HepG2 (cell line): ENCODE measurements around the gene SMIM24. TPM values are rescaled to one million over a fixed set of nuclear protein-coding genes. Genes with fewer than 3 reads are reported as not detected.

Experiments
- CCDC6 ChIP-seq: sonication (generic); formaldehyde crosslinking; IDR thresholded peaks from 2 replicates; pipeline ENCODE4 v1.8.1; 2022; ENCODE audit warnings: mild to moderate bottlenecking, missing genetic modification reagents, moderate library complexity
- EEA1 ChIP-seq: sonication (generic); formaldehyde crosslinking; IDR thresholded peaks from 2 replicates; pipeline ENCODE4 v1.5.1; 2020; ENCODE audit warnings: mild to moderate bottlenecking, missing genetic modification reagents, borderline replicate concordance
- EED ChIP-seq: sonication (generic); formaldehyde crosslinking; IDR thresholded peaks from 2 replicates; pipeline ENCODE4 v1.5.0; 2020; ENCODE audit warnings: mild to moderate bottlenecking, missing genetic modification reagents
- ELF4 ChIP-seq: sonication (generic); formaldehyde crosslinking; IDR thresholded peaks from 2 replicates; pipeline ENCODE4 v1.5.0; 2020; ENCODE audit warnings: missing genetic modification reagents, mild to moderate bottlenecking, moderate library complexity, borderline replicate concordance
- GZF1 ChIP-seq: sonication (generic); formaldehyde crosslinking; IDR thresholded peaks from 2 replicates; pipeline ENCODE4 v1.5.1; 2020; ENCODE audit warnings: mild to moderate bottlenecking, missing genetic modification reagents
- HIVEP1 ChIP-seq: sonication (generic); formaldehyde crosslinking; IDR thresholded peaks from 2 replicates; pipeline ENCODE4 v1.4.0; 2020; ENCODE audit warnings: mild to moderate bottlenecking, missing genetic modification reagents
- JUN ChIP-seq: sonication (generic); formaldehyde crosslinking; IDR thresholded peaks from 2 replicates; pipeline ENCODE4 v1.4.0; 2020; ENCODE audit warnings: mild to moderate bottlenecking, missing genetic modification reagents
- KLF6 ChIP-seq: IDR thresholded peaks from 2 replicates; pipeline ENCODE4 v1.8.0; 2016; ENCODE audit warnings: missing biosample characterization, missing genetic modification reagents
- LCORL ChIP-seq, 2 experiments: fragments of 450-650 bp in 1 of 2; sonication (generic) in 1 of 2; formaldehyde crosslinking in 1 of 2; IDR thresholded peaks; 2 replicates each; pipeline versions ENCODE4 v1.5.0 to v1.6.1; 2017 to 2020; ENCODE audit warnings: antibody characterized with exemption in 1 of 2, missing genetic modification reagents in 1 of 2
- PAF1 ChIP-seq: IDR thresholded peaks from 2 replicates; pipeline ENCODE4 v1.6.1; 2016; ENCODE audit warnings: missing genetic modification reagents, missing compliant biosample characterization
- RXRB ChIP-seq: IDR thresholded peaks from 2 replicates; pipeline ENCODE4 v1.6.1; 2016; ENCODE audit warnings: borderline replicate concordance, missing genetic modification reagents, missing compliant biosample characterization
- TSC22D2 ChIP-seq: sonication (generic); formaldehyde crosslinking; IDR thresholded peaks from 2 replicates; pipeline ENCODE4 v1.5.1; 2020; ENCODE audit warnings: missing genetic modification reagents, mild to moderate bottlenecking, borderline replicate concordance
- ZNF468 ChIP-seq: sonication (generic); formaldehyde crosslinking; IDR thresholded peaks from 2 replicates; pipeline ENCODE4 v1.8.0; 2022; ENCODE audit warnings: mild to moderate bottlenecking, moderate library complexity, missing genetic modification reagents
- ZNF557 ChIP-seq: sonication (generic); formaldehyde crosslinking; IDR thresholded peaks from 2 replicates; pipeline ENCODE4 v1.4.0; 2020; ENCODE audit warnings: missing genetic modification reagents
- ZNF781 ChIP-seq: sonication (generic); formaldehyde crosslinking; IDR thresholded peaks from 2 replicates; pipeline ENCODE4 v1.5.1; 2020; ENCODE audit warnings: borderline replicate concordance, mild to moderate bottlenecking, missing genetic modification reagents; ENCODE audit errors: not compliant biosample characterization
- polyA plus RNA-seq, 8 experiments: library from polyadenylated mRNA; depleted of rRNA in 3 of 8; stranded (reverse) in 7 of 8; unstranded in 1 of 8; fragments of >200 nt; fragmentation: Illumina TruSeq in 4 of 8; extraction: Trizol in 4 of 8; gene quantifications; 2 replicates each; pipeline versions ENCODE4 v1.2.1 to v1.2.3, GENCODE V29; 2011 to 2016; ENCODE audit warnings: low read depth in 4 of 8, missing spikeins in 1 of 8, mixed read lengths in 1 of 8; ENCODE audit not compliant: insufficient read depth in 1 of 8
- total RNA-seq, 5 experiments: library from RNA; depleted of rRNA; stranded (reverse); fragments of >200 nt; fragmentation: Illumina TruSeq; extraction: Trizol; gene quantifications; 2 replicates each; pipeline ENCODE4 v1.2.3, GENCODE V29; 2016; ENCODE audit warnings: low read depth in 1 of 5
- TF ChIP-seq, protein P1 (sequence below): sonication (generic); formaldehyde crosslinking; IDR thresholded peaks from 2 replicates; pipeline ENCODE4 v1.4.0; 2020; ENCODE audit warnings: missing genetic modification reagents
- TF ChIP-seq, protein P2 (sequence below): sonication (generic); formaldehyde crosslinking; IDR thresholded peaks from 2 replicates; pipeline ENCODE4 v1.4.0; 2020; ENCODE audit warnings: missing genetic modification reagents
- TF ChIP-seq, protein P3 (sequence below): sonication (generic); formaldehyde crosslinking; IDR thresholded peaks from 2 replicates; pipeline ENCODE4 v1.5.1; 2020; ENCODE audit warnings: missing genetic modification reagents, mild to moderate bottlenecking, borderline replicate concordance

SMIM24 gene
- total and polyA plus RNA-seq, 2 of the 13 experiments (the other 11 are each of a cell fraction or from before 2014, with no cell fraction given), result 11.2 to 70.6 TPM

DNA sequence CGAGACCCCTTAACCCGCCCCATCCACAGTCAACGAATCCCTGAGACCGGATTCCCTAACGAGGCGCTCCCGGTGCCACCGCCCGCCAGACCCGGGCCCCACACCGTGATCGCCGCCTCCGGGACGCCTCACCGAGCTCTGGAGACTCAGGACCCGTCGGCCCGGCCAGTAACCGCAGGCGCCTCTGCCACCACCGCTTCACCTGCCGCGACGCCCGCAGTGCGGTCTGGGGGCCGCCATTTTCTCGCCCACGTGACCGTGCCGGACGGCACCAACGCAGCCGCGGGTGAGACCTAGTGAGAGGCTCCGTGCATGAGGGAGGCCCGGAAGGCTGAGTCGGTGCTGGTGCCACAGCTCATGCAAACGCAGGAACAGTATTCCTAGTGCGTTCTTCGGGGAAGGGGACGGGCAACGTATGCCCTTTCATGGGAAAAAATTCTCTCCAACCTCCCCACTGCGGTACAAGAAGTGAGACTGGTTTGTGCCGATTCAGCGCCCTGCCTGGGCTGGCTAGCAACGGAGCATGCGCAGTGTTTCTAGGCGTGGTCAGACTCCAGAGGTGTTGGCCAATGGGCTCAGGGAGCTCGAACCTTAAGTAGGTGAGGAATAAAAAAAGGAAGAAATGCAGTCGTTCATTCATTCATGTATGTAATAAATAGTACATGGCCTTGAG is 20.2 kb upstream of the SMIM24 start, which contains the start of gene DOHH (continued):
- TF ChIP-seq TSC22D2 (CRISPR knock-in tag) (peak; percentile 95), ELF4 (no peak), RXRB (CRISPR knock-in tag) (0 out of 2 replicates have a peak, but pooled peaks have one; percentile 45), LCORL (IDR thresholded peaks at IDR 0.05) (no peak), LCORL (CRISPR knock-in tag; IDR thresholded peaks at IDR 0.05) (peak; percentile 42; the same call in 1 of the 2 replicates), GZF1 (CRISPR knock-in tag) (no peak), ZNF468 (no peak), EED (CRISPR knock-in tag) (peak; percentile 98), ZNF781 (CRISPR knock-in tag) (peak; percentile 64), CCDC6 (peak; percentile 90; the same call in 1 of the 2 replicates), JUN (CRISPR knock-in tag) (no peak), EEA1 (peak; percentile 77; the same call in 1 of the 2 replicates), KLF6 (CRISPR knock-in tag) (peak; percentile 89), HIVEP1 (peak; percentile 84; the same call in 1 of the 2 replicates), ZNF557 (CRISPR knock-in tag) (no peak), PAF1 (CRISPR knock-in tag) (no peak)
- TF ChIP-seq, protein P1, sequence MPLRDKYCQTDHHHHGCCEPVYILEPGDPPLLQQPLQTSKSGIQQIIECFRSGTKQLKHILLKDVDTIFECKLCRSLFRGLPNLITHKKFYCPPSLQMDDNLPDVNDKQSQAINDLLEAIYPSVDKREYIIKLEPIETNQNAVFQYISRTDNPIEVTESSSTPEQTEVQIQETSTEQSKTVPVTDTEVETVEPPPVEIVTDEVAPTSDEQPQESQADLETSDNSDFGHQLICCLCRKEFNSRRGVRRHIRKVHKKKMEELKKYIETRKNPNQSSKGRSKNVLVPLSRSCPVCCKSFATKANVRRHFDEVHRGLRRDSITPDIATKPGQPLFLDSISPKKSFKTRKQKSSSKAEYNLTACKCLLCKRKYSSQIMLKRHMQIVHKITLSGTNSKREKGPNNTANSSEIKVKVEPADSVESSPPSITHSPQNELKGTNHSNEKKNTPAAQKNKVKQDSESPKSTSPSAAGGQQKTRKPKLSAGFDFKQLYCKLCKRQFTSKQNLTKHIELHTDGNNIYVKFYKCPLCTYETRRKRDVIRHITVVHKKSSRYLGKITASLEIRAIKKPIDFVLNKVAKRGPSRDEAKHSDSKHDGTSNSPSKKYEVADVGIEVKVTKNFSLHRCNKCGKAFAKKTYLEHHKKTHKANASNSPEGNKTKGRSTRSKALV (CRISPR knock-in tag), result no peak
- TF ChIP-seq, protein P2, sequence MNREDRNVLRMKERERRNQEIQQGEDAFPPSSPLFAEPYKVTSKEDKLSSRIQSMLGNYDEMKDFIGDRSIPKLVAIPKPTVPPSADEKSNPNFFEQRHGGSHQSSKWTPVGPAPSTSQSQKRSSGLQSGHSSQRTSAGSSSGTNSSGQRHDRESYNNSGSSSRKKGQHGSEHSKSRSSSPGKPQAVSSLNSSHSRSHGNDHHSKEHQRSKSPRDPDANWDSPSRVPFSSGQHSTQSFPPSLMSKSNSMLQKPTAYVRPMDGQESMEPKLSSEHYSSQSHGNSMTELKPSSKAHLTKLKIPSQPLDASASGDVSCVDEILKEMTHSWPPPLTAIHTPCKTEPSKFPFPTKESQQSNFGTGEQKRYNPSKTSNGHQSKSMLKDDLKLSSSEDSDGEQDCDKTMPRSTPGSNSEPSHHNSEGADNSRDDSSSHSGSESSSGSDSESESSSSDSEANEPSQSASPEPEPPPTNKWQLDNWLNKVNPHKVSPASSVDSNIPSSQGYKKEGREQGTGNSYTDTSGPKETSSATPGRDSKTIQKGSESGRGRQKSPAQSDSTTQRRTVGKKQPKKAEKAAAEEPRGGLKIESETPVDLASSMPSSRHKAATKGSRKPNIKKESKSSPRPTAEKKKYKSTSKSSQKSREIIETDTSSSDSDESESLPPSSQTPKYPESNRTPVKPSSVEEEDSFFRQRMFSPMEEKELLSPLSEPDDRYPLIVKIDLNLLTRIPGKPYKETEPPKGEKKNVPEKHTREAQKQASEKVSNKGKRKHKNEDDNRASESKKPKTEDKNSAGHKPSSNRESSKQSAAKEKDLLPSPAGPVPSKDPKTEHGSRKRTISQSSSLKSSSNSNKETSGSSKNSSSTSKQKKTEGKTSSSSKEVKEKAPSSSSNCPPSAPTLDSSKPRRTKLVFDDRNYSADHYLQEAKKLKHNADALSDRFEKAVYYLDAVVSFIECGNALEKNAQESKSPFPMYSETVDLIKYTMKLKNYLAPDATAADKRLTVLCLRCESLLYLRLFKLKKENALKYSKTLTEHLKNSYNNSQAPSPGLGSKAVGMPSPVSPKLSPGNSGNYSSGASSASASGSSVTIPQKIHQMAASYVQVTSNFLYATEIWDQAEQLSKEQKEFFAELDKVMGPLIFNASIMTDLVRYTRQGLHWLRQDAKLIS, result no peak
- TF ChIP-seq, protein P3, sequence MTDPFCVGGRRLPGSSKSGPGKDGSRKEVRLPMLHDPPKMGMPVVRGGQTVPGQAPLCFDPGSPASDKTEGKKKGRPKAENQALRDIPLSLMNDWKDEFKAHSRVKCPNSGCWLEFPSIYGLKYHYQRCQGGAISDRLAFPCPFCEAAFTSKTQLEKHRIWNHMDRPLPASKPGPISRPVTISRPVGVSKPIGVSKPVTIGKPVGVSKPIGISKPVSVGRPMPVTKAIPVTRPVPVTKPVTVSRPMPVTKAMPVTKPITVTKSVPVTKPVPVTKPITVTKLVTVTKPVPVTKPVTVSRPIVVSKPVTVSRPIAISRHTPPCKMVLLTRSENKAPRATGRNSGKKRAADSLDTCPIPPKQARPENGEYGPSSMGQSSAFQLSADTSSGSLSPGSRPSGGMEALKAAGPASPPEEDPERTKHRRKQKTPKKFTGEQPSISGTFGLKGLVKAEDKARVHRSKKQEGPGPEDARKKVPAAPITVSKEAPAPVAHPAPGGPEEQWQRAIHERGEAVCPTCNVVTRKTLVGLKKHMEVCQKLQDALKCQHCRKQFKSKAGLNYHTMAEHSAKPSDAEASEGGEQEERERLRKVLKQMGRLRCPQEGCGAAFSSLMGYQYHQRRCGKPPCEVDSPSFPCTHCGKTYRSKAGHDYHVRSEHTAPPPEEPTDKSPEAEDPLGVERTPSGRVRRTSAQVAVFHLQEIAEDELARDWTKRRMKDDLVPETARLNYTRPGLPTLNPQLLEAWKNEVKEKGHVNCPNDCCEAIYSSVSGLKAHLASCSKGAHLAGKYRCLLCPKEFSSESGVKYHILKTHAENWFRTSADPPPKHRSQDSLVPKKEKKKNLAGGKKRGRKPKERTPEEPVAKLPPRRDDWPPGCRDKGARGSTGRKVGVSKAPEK (CRISPR knock-in tag), result no peak
